Measurements from ENCODE around the gene HERC3. TPM values are rescaled to one million over a fixed set of nuclear protein-coding genes. Genes with fewer than 3 reads are reported as not detected.
A peak's percentile ranks its signal among the peaks of the same experiment; 100 is the strongest.

Gene HERC3
- total RNA-seq, 1 donor from 2014 or later, result 15.8 TPM

DNA sequence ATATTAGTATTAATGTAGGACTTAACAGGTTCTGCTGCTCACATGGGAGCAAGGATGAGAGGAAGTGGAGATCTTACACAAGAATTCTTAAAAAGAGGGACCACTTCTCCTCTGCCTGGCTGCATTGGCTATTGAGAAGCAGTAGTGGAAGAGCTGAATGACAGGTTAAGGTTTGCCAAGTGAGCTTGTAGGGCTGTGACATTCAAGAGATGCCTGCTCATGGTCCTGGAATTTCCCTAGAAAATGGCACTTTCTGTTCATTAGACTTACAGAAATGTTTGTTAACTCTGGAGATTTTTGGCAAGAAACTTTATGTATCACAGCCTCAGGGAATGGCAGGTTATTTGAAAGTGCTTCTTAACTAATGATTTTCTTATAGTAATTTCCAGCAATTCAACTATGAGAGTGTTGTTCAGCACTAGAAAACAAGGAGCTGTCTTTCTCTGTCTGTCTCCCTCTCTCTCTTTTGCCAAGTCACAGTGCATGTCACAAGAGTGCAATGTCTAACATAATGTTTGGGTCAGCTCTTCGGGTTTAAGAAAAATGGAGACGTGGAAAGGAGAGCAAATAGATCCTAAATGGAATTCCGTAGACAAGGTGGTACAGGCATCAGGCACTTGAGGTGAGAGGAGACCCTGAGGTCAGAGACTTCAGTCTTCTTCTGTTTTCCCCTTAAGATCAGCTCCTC is 113.7 kb downstream of the HERC3 start:
- DNase-seq (ENCODE audit: low spot score in 2 of 2, unreplicated experiment in 2 of 2), result no peak
- Mint-ChIP-seq H3K27me3 (ENCODE audit: low read depth) (no peaks in the 10 kb centered on the region), H3K4me1 (peaks cover 9% of the 10 kb centered on the region), H3K27ac (no peak overlapping the region), H3K9me3 (no peaks in the 10 kb centered on the region), H3K36me3 (peaks cover 8% of the 10 kb centered on the region), H3K4me3 (no peak overlapping the region)
- TF ChIP-seq, protein P1, sequence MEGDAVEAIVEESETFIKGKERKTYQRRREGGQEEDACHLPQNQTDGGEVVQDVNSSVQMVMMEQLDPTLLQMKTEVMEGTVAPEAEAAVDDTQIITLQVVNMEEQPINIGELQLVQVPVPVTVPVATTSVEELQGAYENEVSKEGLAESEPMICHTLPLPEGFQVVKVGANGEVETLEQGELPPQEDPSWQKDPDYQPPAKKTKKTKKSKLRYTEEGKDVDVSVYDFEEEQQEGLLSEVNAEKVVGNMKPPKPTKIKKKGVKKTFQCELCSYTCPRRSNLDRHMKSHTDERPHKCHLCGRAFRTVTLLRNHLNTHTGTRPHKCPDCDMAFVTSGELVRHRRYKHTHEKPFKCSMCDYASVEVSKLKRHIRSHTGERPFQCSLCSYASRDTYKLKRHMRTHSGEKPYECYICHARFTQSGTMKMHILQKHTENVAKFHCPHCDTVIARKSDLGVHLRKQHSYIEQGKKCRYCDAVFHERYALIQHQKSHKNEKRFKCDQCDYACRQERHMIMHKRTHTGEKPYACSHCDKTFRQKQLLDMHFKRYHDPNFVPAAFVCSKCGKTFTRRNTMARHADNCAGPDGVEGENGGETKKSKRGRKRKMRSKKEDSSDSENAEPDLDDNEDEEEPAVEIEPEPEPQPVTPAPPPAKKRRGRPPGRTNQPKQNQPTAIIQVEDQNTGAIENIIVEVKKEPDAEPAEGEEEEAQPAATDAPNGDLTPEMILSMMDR (IDR thresholded peaks at IDR 0.05; ENCODE audit: unreplicated experiment), result no peak

DNA sequence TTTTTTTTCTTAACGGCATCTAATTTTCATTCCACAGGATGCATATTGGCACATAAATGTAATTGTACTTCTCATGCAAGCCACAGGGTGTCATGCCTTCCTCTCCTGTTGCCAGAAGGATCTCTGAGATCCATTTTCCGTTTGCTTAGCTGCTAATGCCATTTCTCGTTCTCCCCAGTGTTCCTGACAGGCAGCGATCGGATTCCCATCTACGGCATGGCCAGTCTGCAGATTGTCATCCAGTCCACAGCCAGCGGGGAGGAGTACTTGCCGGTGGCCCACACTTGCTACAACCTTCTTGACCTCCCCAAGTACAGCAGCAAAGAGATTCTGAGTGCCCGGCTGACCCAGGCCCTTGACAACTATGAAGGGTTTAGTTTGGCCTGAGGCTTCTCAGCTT is 114.3 kb downstream of the HERC3 start:
- DNase-seq (ENCODE audit: low spot score in 2 of 2, unreplicated experiment in 2 of 2), result no peak
- TF ChIP-seq, protein P1 (IDR thresholded peaks at IDR 0.05; ENCODE audit: unreplicated experiment), result peak; percentile 54
- H3K9me3 Mint-ChIP-seq, result peaks cover under 1% of the 10 kb centered on the region
- peaks cover 9% of the 10 kb centered on the region for H3K4me1 Mint-ChIP-seq
- peaks cover 9% of the 10 kb centered on the region for H3K36me3 Mint-ChIP-seq
- H3K27me3 Mint-ChIP-seq (ENCODE audit: low read depth), result no peaks in the 10 kb centered on the region
- H3K4me3 Mint-ChIP-seq, result no peak overlapping the region
- H3K27ac Mint-ChIP-seq, result no peak overlapping the region

DNA sequence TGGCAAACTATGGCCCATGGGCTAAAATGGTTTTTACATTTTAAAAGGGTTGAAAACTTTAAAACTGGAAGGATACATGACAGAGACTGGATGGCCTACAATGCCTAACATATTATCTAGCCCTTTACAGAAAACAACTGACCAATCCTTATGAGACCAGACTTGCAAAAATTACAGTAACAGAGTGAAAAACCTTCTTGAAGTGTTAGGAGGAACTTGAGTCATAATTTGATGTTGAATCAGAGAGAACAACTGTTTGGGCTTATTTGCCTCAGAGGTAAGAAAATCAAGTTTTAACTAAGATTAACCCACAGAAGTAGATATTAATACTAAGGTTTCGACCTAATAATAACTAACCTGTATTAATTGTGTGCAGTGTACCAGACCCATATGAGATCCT is 117.7 kb downstream of the HERC3 start:
- DNase-seq (ENCODE audit: low spot score in 2 of 2, unreplicated experiment in 2 of 2), result no peak
- Mint-ChIP-seq H3K4me1 (peaks cover 9% of the 10 kb centered on the region), H3K27me3 (ENCODE audit: low read depth) (no peaks in the 10 kb centered on the region), H3K27ac (no peak overlapping the region), H3K4me3 (no peak overlapping the region), H3K9me3 (peaks cover 27% of the 10 kb centered on the region), H3K36me3 (peaks cover 31% of the 10 kb centered on the region)
- TF ChIP-seq, protein P1 (IDR thresholded peaks at IDR 0.05; ENCODE audit: unreplicated experiment), result no peak

DNA sequence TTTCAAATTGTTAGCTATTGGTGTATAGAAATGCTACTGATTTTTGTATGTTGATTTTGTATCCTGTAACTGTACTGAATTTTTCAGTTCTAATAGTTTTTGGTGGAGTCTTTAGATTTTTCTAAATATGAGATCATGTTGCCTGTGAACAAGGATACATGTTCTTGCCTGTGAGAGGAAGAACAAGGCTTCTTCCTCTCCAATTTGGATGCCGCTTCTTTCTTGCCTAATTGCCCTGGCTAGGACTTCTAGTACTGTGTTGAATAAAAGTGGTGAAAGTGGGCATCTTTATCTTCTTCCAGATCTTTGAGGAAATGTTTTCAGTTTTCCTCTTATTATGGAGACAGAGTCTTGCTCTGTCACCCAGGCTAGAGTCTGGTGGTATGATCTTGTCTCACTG is 121.5 kb downstream of the HERC3 start:
- H3K36me3 Mint-ChIP-seq, result peaks cover 65% of the 10 kb centered on the region
- H3K9me3 Mint-ChIP-seq, result peaks cover 58% of the 10 kb centered on the region
- no peaks in the 10 kb centered on the region for H3K27me3 Mint-ChIP-seq (ENCODE audit: low read depth)
- TF ChIP-seq, protein P1 (IDR thresholded peaks at IDR 0.05; ENCODE audit: unreplicated experiment), result no peak
- no peak overlapping the region for H3K27ac Mint-ChIP-seq
- no peak for DNase-seq (ENCODE audit: low spot score in 2 of 2, unreplicated experiment in 2 of 2)
- no peaks in the 10 kb centered on the region for H3K4me1 Mint-ChIP-seq
- H3K4me3 Mint-ChIP-seq, result no peak overlapping the region

DNA sequence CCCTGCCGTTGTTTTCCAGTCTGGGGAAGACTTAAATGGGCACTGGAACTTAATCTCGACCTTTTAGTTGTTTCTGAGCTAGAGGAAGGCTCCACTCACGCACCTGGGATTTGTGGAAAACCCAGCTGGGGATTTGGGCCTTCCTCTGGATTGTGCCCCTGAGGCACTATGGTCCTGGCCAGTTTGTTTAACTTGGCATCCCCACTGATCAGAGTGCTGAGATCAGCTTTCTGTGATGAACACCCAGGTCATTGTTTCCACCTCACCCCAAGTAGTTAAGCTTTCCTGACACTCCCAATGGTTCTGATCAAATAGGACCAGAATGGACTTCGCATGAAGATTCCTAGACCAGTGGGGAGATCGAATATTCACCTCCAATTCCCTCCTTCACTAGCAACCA is 125.8 kb downstream of the HERC3 start:
- H3K4me1 Mint-ChIP-seq, result no peaks in the 10 kb centered on the region
- H3K27me3 Mint-ChIP-seq (ENCODE audit: low read depth), result no peaks in the 10 kb centered on the region
- DNase-seq (ENCODE audit: low spot score in 2 of 2, unreplicated experiment in 2 of 2), result no peak
- TF ChIP-seq, protein P1 (IDR thresholded peaks at IDR 0.05; ENCODE audit: unreplicated experiment), result no peak
- H3K9me3 Mint-ChIP-seq, result peaks cover 48% of the 10 kb centered on the region
- no peak overlapping the region for H3K27ac Mint-ChIP-seq
- H3K36me3 Mint-ChIP-seq, result peaks cover 81% of the 10 kb centered on the region
- no peak overlapping the region for H3K4me3 Mint-ChIP-seq
